Neural crest cell (in vitro differentiated cells): ENCODE measurements around the gene TMEM223. TPM values are rescaled to one million over a fixed set of nuclear protein-coding genes. Genes with fewer than 3 reads are reported as not detected.
A peak's percentile ranks its signal among the peaks of the same experiment; 100 is the strongest.

ENCODE experiments used
- DNase-seq: peaks from one replicate; pipeline ENCODE4 v3.0.0; 2021; ENCODE audit warnings: low read depth, mixed read lengths, low spot score
- H3K27ac Mint-ChIP-seq: one replicate; pipeline ENCODE4 v1.8.0; 2021; ENCODE audit warnings: mild to moderate bottlenecking, mixed read lengths; ENCODE audit not compliant: unreplicated experiment
- H3K27me3 Mint-ChIP-seq: 2 replicates; pipeline ENCODE4 v1.8.0; 2021; ENCODE audit warnings: low read depth, mild to moderate bottlenecking, mixed read lengths
- H3K36me3 Mint-ChIP-seq: 2 replicates; pipeline ENCODE4 v1.8.0; 2021; ENCODE audit warnings: low read depth, mild to moderate bottlenecking, mixed read lengths
- H3K4me1 Mint-ChIP-seq: 2 replicates; pipeline ENCODE4 v1.8.0; 2021; ENCODE audit warnings: mixed read lengths
- H3K4me3 Mint-ChIP-seq: one replicate; pipeline ENCODE4 v1.8.0; 2021; ENCODE audit warnings: mild to moderate bottlenecking, mixed read lengths
- H3K9me3 Mint-ChIP-seq: 2 replicates; pipeline ENCODE4 v1.8.0; 2021; ENCODE audit warnings: mixed read lengths
- CTCF ChIP-seq: fragments of 200-600 bp; sonication (generic); conservative IDR thresholded peaks from 2 replicates; pipeline ENCODE4 v1.5.0; 2021; ENCODE audit warnings: antibody characterized with exemption, mild to moderate bottlenecking
- total RNA-seq: library from RNA; stranded (reverse); gene quantifications from 2 replicates; pipeline ENCODE4 v1.2.1, GENCODE V29; 2021

Gene TMEM223
- total RNA-seq, 1 donor from 2014 or later: 20.4 TPM

GRCh38 chr11:62782753-62783152, 9.1 kb downstream of the TMEM223 start:
- H3K36me3 Mint-ChIP-seq: peaks cover 20% of the 10 kb centered on the region
- H3K9me3 Mint-ChIP-seq: no peaks in the 10 kb centered on the region
- H3K27me3 Mint-ChIP-seq: no peaks in the 10 kb centered on the region
- no peak for TF ChIP-seq CTCF
- no peak overlapping the region for H3K27ac Mint-ChIP-seq
- H3K4me1 Mint-ChIP-seq: peaks cover 16% of the 10 kb centered on the region
- H3K4me3 Mint-ChIP-seq: peak overlapping the region; percentile 55
- no peak for DNase-seq

DNA sequence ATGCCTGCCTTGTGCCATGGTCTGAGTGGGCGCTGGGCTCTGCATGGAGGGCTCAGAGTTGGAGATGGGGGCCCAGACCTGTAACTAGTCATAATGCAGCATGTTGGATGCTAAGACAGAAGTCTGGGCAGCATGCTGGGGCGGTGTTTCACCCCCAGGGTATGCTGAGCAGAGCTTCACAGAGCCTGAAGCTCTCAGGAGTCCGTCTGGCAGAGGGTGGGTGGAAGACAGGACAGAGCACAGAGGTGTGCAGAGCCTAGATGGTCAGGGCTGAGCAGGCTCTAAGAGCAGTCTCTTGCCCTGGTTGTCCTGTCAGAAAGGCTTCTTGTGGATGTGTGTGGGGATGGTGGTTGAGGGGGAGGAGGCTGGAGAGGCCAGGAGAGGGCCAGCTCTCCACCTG, 13.4 kb downstream of the TMEM223 start:
- H3K27me3 Mint-ChIP-seq: no peaks in the 10 kb centered on the region
- no peak overlapping the region for H3K27ac Mint-ChIP-seq
- no peaks in the 10 kb centered on the region for H3K9me3 Mint-ChIP-seq
- no peak for DNase-seq
- H3K4me1 Mint-ChIP-seq: peaks cover 4% of the 10 kb centered on the region
- H3K4me3 Mint-ChIP-seq: no peak overlapping the region
- peaks cover 23% of the 10 kb centered on the region for H3K36me3 Mint-ChIP-seq
- no peak for TF ChIP-seq CTCF

DNA sequence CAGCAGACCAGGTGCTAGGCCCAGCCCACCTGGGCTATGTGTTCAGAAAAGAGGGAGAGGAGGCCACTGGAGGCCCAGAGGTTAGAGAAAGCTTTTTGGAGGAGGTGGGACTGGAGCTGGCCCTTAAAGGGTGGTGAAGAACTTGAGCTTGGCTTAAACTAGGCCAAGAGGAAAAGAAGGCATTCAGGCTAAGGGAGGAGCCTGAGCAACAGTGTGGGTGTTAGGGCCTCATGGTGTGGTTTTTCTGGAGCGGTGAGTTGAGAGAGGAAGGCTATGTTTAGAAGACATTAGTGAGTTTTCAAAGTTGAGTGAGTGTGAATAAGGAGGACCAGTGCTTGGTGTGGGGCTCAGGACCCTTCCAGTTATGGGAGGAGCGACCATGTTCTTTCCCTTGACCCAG, 14.4 kb downstream of the TMEM223 start:
- no peak for TF ChIP-seq CTCF
- no peak overlapping the region for H3K27ac Mint-ChIP-seq
- peak overlapping the region; percentile 51 for H3K4me3 Mint-ChIP-seq
- DNase-seq: no peak
- H3K4me1 Mint-ChIP-seq: peaks cover 4% of the 10 kb centered on the region
- H3K9me3 Mint-ChIP-seq: no peaks in the 10 kb centered on the region
- H3K27me3 Mint-ChIP-seq: no peaks in the 10 kb centered on the region
- H3K36me3 Mint-ChIP-seq: peaks cover 16% of the 10 kb centered on the region

DNA sequence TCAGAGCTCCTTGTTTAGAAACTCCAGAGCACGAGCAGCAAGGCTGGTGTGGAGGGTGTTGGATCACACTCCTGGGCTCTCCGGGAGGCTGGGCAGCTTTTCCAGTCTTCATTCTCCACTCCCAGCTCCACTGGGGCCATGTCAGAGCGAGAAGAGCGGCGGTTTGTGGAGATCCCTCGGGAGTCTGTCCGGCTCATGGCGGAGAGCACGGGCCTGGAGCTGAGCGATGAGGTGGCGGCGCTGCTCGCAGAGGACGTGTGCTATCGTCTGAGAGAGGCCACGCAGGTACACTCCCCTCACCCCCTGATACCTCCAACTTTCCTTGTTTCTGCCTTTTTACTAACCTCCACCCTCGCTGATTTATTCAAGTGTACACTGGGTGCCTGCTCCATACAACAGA, 16.2 kb downstream of the TMEM223 start:
- H3K27ac Mint-ChIP-seq: no peak overlapping the region
- TF ChIP-seq CTCF: no peak
- no peak overlapping the region for H3K4me3 Mint-ChIP-seq
- H3K36me3 Mint-ChIP-seq: peaks cover 16% of the 10 kb centered on the region
- no peaks in the 10 kb centered on the region for H3K27me3 Mint-ChIP-seq
- peaks cover 15% of the 10 kb centered on the region for H3K4me1 Mint-ChIP-seq
- DNase-seq: no peak
- H3K9me3 Mint-ChIP-seq: no peaks in the 10 kb centered on the region

DNA sequence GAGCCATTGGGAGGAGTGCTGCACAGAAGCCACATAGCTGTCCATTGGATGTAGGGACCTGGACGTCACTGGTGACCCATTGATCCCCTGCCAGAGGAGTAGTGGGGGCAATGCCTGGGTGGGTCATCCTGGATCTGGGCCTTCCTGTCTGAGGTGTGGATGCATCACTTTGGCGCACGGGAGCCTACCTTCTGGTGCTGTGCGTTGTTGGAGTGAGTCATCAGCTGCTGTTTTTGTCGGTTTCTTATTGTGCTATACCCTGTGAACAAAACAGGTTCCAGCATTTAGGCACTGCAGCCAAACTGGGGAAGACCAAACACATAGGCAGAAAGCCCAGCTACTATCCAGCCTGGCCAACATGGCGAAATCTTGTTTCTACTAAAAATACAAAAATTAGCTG, 17.4 kb downstream of the TMEM223 start:
- Mint-ChIP-seq H3K27ac (no peak overlapping the region), H3K4me1 (peaks cover 27% of the 10 kb centered on the region), H3K36me3 (peaks cover 16% of the 10 kb centered on the region), H3K4me3 (peak overlapping the region; percentile 59), H3K27me3 (no peaks in the 10 kb centered on the region), H3K9me3 (no peaks in the 10 kb centered on the region)
- TF ChIP-seq CTCF: no peak
- DNase-seq: no peak
